HEK293T (cell line): ENCODE data around the gene LRBA.

Experiments
- ARNT ChIP-seq: fragments of 450-650 bp; IDR thresholded peaks from 2 replicates; pipeline ENCODE4 v1.6.1; 2017; ENCODE audit warnings: mild to moderate bottlenecking
- BHLHE40 ChIP-seq: fragments of 450-650 bp; IDR thresholded peaks from 2 replicates; pipeline ENCODE4 v1.6.1; 2016; ENCODE audit warnings: mild to moderate bottlenecking, moderate library complexity, borderline replicate concordance
- ELF4 ChIP-seq: fragments of 450-650 bp; IDR thresholded peaks from 2 replicates; pipeline ENCODE4 v1.6.1; 2017; ENCODE audit warnings: antibody characterized with exemption
- FOXK2 ChIP-seq: fragments of 450-650 bp; IDR thresholded peaks from 2 replicates; pipeline ENCODE4 v1.6.1; 2016; ENCODE audit warnings: mild to moderate bottlenecking
- FOXM1 ChIP-seq: fragments of 450-650 bp; IDR thresholded peaks from 2 replicates; pipeline ENCODE4 v1.6.1; 2017; ENCODE audit warnings: mild to moderate bottlenecking, borderline replicate concordance
- L3MBTL2 ChIP-seq: fragments of 450-650 bp; conservative IDR thresholded peaks from 2 replicates; pipeline ENCODE4 v1.6.1; 2016; ENCODE audit warnings: mild to moderate bottlenecking
- LEF1 ChIP-seq: fragments of 450-650 bp; IDR thresholded peaks from 2 replicates; pipeline ENCODE4 v1.6.1; 2017; ENCODE audit warnings: mild to moderate bottlenecking, borderline replicate concordance
- NFRKB ChIP-seq: fragments of 450-650 bp; IDR thresholded peaks from 2 replicates; pipeline ENCODE4 v1.6.1; 2016; ENCODE audit warnings: mild to moderate bottlenecking, moderate library complexity
- PKNOX1 ChIP-seq: fragments of 450-650 bp; IDR thresholded peaks from 2 replicates; pipeline ENCODE4 v1.6.1; 2016
- SP1 ChIP-seq: fragments of 450-650 bp; IDR thresholded peaks from 2 replicates; pipeline ENCODE4 v1.6.1; 2017
- SUZ12 ChIP-seq: fragments of 450-650 bp; IDR thresholded peaks from 2 replicates; pipeline ENCODE4 v1.6.1; 2016; ENCODE audit warnings: mild to moderate bottlenecking
- TARDBP ChIP-seq: fragments of 450-650 bp; IDR thresholded peaks from 2 replicates; pipeline ENCODE4 v1.6.1; 2016
- ZNF384 ChIP-seq: fragments of 450-650 bp; IDR thresholded peaks from 2 replicates; pipeline ENCODE4 v1.6.1; 2016

- no peak for TF ChIP-seq NFRKB
- TF ChIP-seq FOXM1: no peak
- TF ChIP-seq BHLHE40: no peak
- no peak for TF ChIP-seq ARNT
- no peak for TF ChIP-seq FOXK2
- no peak for TF ChIP-seq PKNOX1
- no peak for TF ChIP-seq LEF1
- TF ChIP-seq SUZ12: no peak
- TF ChIP-seq ELF4: no peak
- no peak for TF ChIP-seq SP1
- no peak for TF ChIP-seq ZNF384
- TF ChIP-seq TARDBP: no peak
- no peak for TF ChIP-seq L3MBTL2
Measured at GRCh38 chr4:150278206-150278605, 736.9 kb downstream of the LRBA start.
